Hematopoietic multipotent progenitor cell treated with erythropoietin and hydrocortisone succinate and interleukin-3 and kit ligand, for 8 days (in vitro differentiated cells): ENCODE results near the gene SOX12.
"Not testable (repeated sequence)": the region's sequence is repeated elsewhere in the genome, so short reads cannot be mapped to it uniquely, and the experiment has no call there.

Experiments used
- DNase-seq: peaks from one replicate; pipeline ENCODE4 v3.0.0-alpha.2; 2015

Gene SOX12

DNA sequence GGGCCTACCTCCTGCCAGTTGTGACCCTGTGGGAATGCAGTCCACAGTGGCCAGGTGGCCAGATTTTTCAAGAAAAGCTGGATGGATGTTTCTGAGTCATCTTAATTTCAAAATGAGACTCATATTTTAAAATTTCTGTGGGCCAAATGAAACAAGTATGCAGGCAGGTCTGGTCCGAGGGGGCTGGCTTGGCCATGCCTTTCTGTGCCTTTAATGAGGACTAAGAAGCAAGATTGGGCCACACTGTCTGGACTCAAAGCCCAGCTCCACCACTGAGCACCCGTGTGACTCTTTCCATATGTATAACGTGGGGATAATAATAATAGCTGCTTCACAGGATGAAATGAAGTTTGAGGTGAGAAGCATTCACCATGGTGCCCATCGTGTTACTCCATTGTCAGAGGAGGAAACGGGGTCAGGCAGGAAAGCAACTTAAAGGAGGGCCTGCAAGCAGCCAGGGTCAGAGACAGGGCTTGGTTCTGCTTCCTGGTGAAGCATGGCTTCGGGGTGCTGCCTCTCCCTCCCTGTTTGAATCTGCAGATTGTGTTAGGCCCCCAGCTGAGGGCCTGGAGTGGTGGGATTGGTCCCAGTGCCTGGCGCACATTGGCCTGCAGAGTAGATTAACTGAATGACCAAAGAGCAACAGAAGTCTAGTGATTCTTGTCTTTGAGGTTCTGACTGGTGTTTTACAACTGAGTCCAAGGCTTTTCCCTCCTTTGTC, 3.8 kb downstream of the SOX12 start:
- no peak for DNase-seq

DNA sequence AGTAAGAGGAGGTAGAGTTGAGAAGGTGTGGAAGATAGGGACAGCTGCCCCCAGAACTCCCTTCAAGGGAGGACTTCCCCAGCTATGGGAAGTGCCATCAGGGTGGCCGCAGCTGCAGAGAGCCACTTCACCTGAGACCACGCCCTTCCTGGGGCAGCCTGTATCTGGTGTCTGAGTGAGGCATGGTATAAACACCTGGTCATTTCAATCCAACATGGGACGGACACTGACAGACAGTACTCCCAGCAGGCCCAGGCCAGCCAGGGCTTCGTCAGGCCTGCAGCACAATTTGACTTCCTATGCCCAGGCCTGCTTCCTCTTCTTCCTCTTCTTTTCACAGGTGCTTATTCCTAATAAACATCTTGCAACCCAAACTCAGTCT, 4.5 kb downstream of the SOX12 start:
- DNase-seq: no peak

DNA sequence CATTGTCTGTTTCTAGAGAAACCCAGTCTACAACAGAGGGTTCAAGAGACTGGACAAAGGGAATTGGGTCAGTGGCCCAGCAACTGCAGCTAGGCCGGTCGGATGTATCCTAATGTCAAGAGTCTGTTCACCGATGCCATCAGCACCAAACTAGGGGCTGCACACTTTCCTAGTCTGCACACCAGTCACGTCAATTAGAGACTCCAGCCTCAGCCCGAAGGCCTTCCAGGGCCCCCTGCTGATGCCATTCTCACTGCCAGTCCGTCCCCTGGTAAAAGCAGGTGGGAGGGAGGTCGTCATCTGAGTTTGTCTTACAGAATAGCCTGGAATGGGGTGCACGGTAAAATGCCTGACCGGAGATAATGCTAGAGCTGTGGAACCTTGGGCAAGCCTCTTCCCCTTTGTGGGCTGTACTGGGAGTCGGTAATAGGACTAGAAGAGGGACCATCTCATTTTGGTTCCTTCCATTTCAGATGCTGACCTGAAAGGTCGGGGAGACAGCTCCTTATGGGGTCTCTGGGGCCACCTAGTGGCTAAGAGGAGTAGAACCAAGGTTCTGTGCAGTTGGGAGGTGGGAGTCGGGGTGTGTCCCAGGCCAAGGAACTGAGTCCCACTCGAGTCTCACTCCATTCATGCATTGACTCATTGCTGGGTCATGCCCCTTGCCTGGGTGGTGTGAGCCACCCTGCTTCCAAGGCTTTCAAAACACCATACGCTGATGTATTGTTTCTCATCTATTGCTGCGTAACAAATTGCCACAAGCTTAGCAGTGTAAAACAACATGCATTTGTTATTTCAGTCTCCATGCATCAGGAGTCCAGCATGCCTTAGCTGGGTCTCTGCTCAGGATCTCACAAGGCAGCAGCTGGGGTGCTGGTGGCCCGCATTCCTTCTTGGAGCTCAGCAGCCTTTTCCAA, 5.1 kb downstream of the SOX12 start:
- DNase-seq: peak; percentile 81

DNA sequence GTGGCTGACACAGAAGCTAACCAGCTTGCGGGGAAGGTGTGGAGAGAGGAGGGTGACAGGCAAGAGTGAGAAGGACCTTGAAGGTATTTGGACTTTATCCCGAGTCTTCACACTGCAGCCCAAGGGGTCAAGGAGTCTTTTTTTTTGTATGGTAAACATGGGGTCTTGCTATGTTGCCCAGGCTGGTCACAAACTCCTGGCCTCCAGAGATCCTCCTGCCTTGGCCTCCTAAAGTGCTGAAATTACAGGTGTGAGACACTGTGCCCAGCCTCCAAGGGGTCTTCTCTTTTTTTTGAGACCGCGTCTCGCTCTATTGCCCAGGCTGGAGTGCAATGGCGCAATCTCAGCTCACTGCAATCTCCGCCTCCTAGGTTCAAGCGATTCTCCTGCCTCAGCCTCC, 9.2 kb downstream of the SOX12 start:
- DNase-seq: no peak

DNA sequence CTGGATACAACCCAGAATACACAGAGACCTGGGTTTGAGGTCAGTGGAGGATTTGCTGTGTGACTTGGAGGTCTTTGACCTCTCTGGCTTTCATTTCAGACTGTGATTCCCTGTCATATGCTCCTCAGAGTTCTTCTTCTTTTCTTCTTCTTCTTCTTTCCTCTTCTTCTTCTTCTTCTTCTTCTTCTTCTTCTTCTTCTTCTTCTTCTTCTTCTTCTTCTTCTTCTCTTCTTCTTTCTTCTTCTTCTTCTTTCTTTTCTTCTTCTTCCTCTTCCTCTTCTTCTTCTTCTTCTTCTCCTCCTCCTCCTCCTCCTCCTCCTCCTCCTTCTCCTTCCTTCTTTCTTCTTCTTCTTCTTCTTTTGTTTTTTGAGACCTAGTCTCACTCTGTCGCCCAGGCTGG, 10.7 kb downstream of the SOX12 start:
- not testable (repeated sequence) for DNase-seq

DNA sequence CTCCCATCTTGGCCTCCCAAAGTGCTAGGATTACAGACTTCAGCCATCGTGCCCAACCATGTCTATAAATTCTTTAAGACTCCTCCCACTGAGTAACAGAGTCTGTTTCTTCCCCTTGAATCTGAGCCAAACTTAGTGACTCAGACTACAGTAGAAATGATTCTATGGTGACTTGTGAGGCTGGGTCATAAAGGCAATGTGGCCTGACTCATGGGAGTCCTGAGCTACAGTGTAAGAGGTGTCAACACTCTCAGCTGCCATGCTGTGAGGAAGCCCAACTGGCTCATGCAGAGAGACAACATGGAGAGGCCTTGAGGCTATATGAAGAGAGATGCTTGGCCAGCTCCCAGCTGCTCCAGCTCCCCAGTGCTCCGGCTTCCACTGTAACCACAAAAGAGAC, 16.3 kb downstream of the SOX12 start:
- peak; percentile 81 for DNase-seq

DNA sequence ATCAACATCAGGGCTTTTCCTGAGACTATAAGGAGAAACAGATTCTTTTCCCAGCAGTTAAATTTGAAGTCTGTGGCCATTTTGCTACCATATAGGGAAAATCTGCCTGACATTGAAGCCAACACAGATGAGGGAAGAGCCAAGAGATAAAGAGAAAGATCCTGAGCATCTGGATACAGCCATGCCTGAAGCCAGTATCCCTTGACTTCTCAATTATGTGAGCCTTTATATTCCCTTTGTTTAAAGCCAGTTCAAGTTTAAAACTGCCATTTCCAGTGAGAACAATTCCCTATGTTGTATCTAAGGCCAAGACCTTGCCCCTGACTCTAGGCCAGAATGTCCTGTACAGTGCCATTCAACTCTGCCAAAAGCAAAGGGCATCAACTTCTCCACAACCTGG, 17.8 kb downstream of the SOX12 start:
- DNase-seq: no peak

DNA sequence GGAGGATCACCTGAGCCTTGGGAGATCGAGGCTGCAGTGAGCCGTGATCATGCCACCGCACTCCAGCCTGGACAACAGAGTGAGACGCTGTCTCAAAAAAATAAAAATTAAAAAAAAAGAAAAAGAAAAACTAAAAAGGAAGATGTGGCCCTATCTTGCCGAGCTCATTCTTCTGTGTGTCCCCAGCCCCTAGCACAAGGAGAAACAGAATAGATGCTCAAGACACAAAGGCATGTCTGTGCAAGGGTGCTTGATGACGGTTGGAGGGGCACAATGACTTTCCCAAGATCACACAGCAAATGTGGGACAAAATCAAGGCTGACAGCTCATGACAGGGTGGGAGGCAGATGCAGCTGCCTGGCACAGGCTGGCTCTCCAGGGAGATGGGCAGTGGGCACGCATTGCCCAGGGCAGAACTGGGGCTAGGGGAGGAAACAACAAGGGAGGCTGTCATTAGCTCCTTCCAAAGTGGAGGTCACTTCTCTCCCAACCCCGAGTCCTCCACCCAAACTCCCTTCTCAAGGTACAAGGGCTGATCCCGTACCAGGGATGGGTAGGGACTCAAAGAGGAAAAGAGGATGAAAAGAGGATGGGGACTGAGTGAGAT, 20.8 kb downstream of the SOX12 start:
- no peak for DNase-seq

DNA sequence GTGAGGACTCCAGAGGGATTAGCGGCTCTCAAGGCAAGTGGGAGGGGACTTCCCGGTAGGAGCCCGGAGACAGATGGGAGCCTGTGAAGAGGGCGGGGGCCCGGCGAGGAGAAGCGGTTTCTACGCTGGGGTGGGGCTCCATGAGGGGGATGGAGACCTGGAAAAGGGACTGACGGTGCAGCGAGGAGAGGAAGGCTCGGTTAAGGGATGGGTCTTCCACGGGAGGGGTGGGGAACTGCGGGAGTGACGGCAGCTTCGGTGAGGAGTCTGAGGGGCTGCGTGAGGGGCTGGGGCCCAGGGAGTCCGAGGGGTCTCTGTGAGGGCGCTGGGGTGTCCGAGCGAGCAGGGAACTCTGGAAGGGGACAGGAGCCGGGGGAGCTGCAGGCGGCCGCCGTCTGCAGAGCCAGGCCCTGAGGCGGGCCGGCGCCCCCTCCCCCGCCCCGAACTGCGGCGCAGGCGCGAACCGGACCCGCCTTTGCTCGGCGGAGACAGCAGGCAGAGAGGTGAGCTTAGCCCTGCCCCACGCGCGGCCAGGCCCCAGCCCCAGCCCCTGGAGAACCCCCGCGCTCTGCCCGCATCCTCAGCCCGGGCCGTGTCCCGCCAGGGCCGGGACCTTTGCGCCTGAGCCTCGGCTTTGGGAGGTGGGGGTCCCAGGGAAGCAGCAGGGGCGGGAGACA, 21.4 kb downstream of the SOX12 start, which contains the start of gene NRSN2:
Gene NRSN2, plus strand, starts transcription at position 472 of the 677 bp plus-strand sequence. CDS start 2,533 bp downstream, outside the sequence.
- no peak for DNase-seq

DNA sequence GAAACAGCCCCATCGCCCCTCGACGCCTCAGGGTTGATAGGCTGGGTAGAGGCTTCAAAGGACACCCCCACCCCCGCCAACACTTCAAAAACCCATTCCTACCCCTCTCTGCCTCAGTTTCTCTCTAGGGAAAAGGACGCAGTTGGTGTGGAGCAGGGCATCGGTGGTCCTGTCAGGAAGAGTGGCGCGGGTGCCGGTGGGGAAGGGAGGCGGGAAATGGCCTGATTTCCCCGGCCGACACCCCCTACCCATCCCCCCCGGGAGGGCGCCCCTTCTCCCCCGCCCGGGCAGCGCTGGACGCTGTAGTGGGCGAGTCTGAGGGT, 21.9 kb downstream of the SOX12 start:
- no peak for DNase-seq

DNA sequence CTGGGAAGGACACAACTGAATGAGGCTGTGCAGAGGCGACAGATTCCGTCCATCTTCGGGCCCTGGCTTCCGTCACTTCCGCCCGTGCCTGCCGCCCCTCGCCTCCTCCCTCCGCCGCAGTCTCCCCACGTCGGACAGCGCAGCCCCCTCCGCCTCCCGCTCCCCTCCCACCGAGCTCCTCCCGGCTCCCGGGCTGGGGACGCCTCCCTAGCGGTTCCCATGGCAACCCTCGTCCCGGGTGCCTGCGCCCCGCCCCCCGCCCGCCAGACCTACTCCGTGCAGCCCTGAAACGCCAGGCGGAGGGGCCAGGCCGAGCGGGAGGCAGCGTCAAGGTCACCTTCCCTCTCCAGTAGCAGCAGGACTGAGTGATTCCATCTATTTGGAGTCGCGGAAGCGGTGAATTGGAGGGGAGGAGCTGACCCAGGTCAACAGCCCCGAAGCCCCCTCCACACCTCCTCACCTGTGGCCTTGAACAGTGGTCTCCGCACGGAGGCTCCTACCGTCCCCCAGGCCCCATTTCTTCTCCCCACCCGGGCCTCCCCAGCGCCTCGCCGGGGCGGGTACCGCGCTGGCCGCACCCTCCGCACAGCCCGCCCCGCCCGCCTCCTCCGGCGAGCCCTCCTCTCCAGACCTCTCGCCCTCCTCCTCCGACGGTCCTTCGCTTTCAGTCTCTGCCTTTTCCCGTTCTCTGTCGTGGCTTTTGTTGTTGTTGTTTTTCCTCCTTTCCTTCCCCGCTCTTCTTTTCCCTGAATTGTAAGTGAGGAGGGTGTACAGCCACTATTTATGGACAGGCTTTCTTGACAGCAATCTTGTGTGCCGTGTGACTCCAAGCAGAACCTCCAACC, 22.5 kb downstream of the SOX12 start:
- DNase-seq: peak; percentile 88

DNA sequence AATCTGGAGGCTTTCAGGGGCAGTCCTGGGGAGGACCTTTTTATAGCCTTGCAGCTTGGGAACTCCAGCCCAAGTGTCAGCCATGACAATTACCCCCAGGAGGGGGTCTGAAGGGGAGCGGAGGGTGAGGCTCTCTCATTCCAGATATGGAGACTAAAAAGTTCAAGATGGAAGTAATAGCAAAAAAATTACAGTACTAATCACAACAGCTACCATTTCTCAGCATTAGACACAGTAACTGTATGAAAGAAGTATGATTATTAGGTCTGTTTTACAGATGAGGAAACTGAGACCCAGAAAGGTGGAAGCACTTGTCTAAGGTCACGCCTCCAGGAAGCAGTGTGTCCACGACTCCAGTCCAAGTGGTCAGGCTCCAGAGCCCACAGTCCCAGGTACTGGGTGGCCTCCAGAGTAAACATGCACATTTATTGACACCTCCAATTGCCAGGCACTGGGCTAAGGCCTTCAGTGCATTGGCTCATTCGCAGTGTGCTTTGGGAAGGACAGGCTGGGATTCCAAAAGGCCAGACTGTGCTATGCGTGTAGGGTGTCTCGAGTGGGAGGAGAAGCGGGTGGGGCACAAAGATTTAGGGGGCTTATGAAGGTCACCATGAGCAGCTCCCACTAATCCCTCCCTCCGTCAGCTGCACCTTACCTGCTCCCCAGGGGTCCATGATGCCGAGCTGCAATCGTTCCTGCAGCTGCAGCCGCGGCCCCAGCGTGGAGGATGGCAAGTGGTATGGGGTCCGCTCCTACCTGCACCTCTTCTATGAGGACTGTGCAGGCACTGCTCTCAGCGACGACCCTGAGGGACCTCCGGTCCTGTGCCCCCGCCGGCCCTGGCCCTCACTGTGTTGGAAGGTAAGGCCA, 23.9 kb downstream of the SOX12 start:
- no peak for DNase-seq

DNA sequence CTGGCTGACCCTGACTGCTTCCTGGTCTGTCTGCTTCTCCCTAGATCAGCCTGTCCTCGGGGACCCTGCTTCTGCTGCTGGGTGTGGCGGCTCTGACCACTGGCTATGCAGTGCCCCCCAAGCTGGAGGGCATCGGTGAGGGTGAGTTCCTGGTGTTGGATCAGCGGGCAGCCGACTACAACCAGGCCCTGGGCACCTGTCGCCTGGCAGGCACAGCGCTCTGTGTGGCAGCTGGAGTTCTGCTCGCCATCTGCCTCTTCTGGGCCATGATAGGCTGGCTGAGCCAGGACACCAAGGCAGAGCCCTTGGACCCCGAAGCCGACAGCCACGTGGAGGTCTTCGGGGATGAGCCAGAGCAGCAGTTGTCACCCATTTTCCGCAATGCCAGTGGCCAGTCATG, 27.8 kb downstream of the SOX12 start:
- no peak for DNase-seq

DNA sequence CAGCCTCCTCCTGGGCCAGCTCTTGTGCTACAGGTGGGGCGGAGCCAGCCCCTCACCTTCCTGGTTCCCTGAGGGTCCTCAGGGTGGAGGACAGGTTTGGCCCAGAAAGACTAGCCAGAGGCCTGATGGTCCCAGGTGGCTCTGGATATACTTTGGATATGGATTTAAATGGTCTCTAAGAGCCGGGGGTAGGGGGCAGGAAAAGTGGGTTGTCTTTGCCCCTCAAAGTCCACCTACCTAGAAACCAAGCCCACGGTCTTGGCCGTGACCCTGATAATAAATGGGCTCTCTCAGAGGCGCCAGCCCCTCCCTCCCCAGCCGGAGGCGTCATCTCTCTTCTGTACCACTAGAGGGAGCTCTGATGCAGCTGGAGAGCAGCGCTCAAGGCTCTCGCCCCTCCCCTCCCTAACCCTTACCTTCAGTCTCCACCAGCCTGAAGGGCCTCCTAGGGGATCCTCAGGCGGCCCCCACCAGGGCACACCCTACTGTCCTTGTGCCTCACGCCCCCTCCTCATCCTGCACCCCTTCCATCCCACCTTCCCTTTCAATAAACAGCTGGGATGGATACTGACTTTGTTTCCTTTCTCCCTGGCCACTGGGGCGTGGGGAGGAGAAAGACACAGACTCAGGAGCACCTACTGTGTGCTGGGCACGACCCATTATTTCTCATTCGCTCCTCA, 29.1 kb downstream of the SOX12 start:
- peak; percentile 83 for DNase-seq

DNA sequence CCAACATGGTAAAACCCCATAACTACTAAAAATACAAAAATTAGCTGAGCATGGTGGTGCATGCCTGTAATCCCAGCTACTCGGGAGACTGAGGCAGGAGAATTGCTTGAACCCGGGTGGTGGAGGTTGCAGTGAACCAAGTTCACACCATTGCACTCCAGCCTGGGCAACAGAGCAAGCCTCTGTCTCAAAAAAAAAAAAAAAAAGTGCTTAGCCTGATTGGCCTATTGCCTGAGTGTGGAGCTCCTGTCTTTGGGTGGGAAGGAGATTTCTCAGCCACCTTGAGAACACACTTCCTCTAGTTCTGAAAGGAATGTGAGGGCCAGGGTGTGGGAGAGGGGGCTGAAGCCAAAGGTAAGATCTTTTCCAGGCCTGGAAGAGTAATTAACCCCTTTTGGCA, 30.8 kb downstream of the SOX12 start:
- not testable (repeated sequence) for DNase-seq

DNA sequence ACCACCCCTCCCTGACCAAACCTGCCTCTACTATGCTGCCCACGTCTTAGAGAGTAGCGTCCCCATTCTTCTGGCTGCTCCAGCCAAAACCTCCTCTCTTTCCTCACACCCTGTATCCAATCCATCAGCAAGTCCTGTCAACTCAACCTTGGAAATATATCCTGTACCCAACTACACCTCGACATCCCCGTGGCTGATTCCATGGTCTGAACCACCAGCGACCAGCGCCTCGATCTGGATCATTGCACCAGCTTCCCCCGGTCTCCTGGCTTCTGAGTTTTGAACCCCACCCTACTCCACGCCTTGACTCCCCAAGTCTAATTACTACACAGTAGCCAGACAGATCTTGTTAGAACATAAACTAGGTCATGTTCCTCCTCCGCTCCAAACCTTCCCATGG, 31.4 kb downstream of the SOX12 start:
- no peak for DNase-seq

DNA sequence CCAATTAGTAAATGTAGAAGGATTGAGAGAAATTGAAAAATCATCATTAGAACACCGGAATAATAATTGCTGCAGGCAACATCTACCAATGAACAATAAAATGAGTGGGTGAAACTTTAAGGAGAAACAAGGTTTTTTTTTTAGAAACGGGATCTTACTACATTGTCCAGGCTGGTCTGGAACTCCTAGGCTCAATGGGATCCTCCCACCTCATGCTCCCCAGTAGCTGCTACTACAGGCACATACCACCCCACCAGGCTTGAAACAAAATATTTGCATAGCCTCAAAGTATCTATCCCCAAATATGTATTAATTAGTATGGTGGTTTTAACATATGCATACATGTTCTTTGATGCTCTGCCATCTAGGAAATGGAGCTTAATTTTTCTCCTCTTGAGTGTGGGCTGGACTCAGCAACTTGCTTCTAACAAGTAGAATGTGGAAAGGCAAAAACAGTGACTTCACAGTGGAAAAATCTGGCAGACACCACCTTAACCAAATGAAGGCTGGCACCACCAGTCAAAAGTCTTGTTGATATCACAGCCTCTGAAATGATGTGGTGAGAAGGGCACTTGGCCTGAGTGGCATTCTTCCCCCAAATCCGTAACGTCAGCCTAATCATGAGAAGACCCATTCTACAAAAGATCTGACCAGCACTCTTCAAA, 33.7 kb downstream of the SOX12 start:
- no peak for DNase-seq

DNA sequence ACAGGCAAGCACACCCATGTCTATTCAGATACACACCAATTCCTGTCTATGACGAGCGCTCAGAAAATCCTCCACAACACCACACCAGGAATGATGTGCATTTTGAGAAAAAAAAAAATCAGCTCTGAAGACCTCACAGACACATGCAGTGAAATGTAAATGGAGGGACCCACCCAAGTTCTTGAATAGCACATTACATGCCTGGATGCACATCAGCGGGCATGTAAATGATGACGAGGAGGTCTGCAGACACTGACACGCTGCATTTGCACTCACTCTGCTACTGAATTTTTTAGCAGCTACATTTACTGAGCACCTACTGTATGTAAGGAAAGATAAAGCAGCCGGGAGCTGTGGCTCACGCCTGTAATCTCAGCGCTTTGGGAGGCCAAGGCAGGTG, 36.2 kb downstream of the SOX12 start:
- DNase-seq: no peak

DNA sequence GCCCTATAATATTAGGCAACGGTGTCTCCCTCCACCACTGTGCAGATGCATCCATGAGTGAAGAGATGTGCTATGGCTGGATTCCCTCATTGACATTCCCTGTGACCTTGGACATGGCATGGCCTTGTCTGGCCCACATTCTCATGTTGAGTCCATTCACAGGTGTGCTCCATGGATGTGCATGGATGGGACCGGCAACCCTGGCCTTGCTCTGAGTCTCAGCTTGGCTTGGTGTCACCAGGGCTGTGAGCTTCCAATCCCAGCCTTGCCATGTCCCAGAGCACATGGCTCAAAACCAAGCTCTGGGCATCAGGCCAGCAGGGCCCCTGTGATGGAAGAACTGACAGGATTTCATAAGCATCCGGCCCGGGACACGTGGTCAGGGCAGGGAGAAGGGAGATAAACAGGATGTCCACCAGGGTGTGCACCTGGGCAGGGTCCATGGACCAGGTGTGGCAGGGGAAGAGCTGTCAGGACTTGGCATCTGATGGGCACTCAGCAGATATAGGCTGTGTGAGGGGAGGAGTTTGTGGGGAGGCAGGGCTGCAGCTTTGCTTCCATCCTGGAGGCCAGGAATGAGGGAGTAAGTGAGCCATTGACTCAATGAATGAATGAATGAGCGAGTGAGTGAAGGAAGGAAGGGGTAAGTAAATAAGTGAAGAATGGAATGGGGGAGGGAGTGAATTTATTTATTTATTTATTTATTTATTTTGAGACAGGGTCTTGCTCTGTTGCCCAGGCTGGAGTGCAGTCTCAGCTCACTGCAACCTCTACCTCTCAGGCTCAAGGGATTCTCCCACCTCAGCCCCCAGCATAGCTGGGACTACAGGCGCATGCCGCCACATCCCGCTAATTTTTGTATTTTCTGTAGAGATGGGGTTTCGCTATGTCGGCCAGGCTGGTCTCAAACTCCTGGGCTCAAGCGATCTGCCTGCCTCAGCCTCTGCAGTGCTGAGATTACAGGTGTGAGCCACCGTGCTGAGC, 37.2 kb downstream of the SOX12 start:
- DNase-seq: peak; percentile 86
